H1 (cell line): Measurements from ENCODE around the gene IL36B. TPM values are rescaled to one million over a fixed set of nuclear protein-coding genes. Genes with fewer than 3 reads are reported as not detected.

Experiments used
- CTCF ChIA-PET: fragments of 300-600 bp; sonication (Branson Sonifier 250); formaldehyde crosslinking; loops from one replicate; lab custom pipeline; 2021; ENCODE audit not compliant: partially characterized antibody; lab: Charles Lee
- POLR2A ChIA-PET: fragments of 300-600 bp; sonication (Branson Sonifier 250); formaldehyde crosslinking; loops from one replicate; lab custom pipeline; 2021; ENCODE audit warnings: inconsistent platforms; ENCODE audit not compliant: partially characterized antibody; lab: Charles Lee
- DNase-seq, 2 experiments: peaks; one replicate each; pipeline versions ENCODE4 v3.0.0 to v3.0.0-alpha.2; 2010 to 2022; ENCODE audit warnings: low spot score in 2 of 2, low read depth in 1 of 2, mixed read lengths in 1 of 2
- FAIRE-seq: peaks from 2 replicates; lab custom pipeline; 2011; peaks lifted over from hg19 to GRCh38; lab: Jason Lieb, UNC
- H2AFZ ChIP-seq: 2 replicates; pipeline ENCODE4 v1.8.1; 2012; ENCODE audit warnings: low read length, inconsistent platforms
- H2AK5ac ChIP-seq: 2 replicates; pipeline ENCODE4 v1.6.1; 2013; ENCODE audit warnings: low read depth, low read length
- H2BK120ac ChIP-seq: replicated peaks from 2 replicates; pipeline ENCODE3; 2013; ENCODE audit warnings: low read depth, low read length, inconsistent platforms
- H2BK12ac ChIP-seq: 2 replicates; pipeline ENCODE4 v1.6.1; 2013; ENCODE audit warnings: low read depth, low read length
- H2BK15ac ChIP-seq: 2 replicates; pipeline ENCODE4 v1.6.1; 2013; ENCODE audit warnings: low read length
- H2BK20ac ChIP-seq: 2 replicates; pipeline ENCODE4 v1.6.1; 2013; ENCODE audit warnings: low read length
- H2BK5ac ChIP-seq: 2 replicates; pipeline ENCODE4 v1.6.1; 2013; ENCODE audit warnings: low read depth, low read length
- H3K14ac ChIP-seq: 2 replicates; pipeline ENCODE4 v1.6.1; 2013; ENCODE audit warnings: inconsistent platforms; ENCODE audit not compliant: insufficient read length
- H3K18ac ChIP-seq: 2 replicates; pipeline ENCODE4 v1.6.1; 2013; ENCODE audit warnings: low read length; ENCODE audit errors: extremely low read depth
- H3K23ac ChIP-seq: 2 replicates; pipeline ENCODE4 v1.6.1; 2013; ENCODE audit warnings: inconsistent platforms; ENCODE audit not compliant: insufficient read length
- H3K23me2 ChIP-seq: 2 replicates; pipeline ENCODE4 v1.6.1; 2013; ENCODE audit warnings: low read depth, low read length
- H3K27ac ChIP-seq: 2 replicates; pipeline ENCODE4 v1.6.1; 2011; ENCODE audit warnings: low read depth, low read length, inconsistent platforms
- H3K27me3 ChIP-seq, 4 experiments: replicated peaks in 1 of 4; 1 replicate in 1 of 4; 2 replicates in 3 of 4; pipeline versions ENCODE4 v1.6.1 to v1.8.1; 2011 to 2013; ENCODE audit warnings: low read length in 3 of 4, mild to moderate bottlenecking in 3 of 4, inconsistent platforms in 2 of 4, mixed read lengths in 2 of 4, moderate library complexity in 1 of 4; ENCODE audit not compliant: control insufficient read depth in 3 of 4, insufficient read depth in 3 of 4; ENCODE audit errors: extremely low read depth in 1 of 4
- H3K36me3 ChIP-seq, 4 experiments: 2 replicates each; pipeline versions ENCODE4 v1.6.1 to v1.8.1; 2011 to 2013; ENCODE audit warnings: mild to moderate bottlenecking in 4 of 4, low read length in 3 of 4, moderate library complexity in 2 of 4, control low read depth in 1 of 4, inconsistent platforms in 1 of 4; ENCODE audit not compliant: insufficient read depth in 4 of 4, control insufficient read depth in 2 of 4
- H3K4ac ChIP-seq: replicated peaks from 2 replicates; pipeline ENCODE3; 2013; ENCODE audit warnings: low read length, low read depth, mixed read lengths, inconsistent platforms; ENCODE audit not compliant: insufficient read length
- H3K4me1 ChIP-seq, 4 experiments: replicated peaks in 1 of 4; 1 replicate in 1 of 4; 2 replicates in 3 of 4; pipeline versions ENCODE4 v1.6.1 to v1.8.1; 2011 to 2013; ENCODE audit warnings: low read length in 3 of 4, inconsistent platforms in 2 of 4, mixed read lengths in 1 of 4; ENCODE audit not compliant: insufficient read depth in 4 of 4, control insufficient read depth in 3 of 4
- H3K4me2 ChIP-seq, 2 experiments: 2 replicates each; pipeline versions ENCODE4 v1.6.1 to v1.8.1; 2011 to 2013; ENCODE audit warnings: low read depth in 2 of 2, low read length in 2 of 2, control low read depth in 1 of 2, inconsistent platforms in 1 of 2, mild to moderate bottlenecking in 1 of 2; ENCODE audit not compliant: insufficient read depth in 1 of 2
- H3K4me3 ChIP-seq, 4 experiments: fragments of 200-600, 300-600 bp in 1 of 4; sonication (generic), shearing (Covaris generic), sonication (Bioruptor Twin) in 1 of 4; 2 replicates each; pipeline versions ENCODE4 v1.5.1 to v1.8.1; 2011 to 2016; ENCODE audit warnings: low read length in 4 of 4, low read depth in 3 of 4, control low read depth in 2 of 4, inconsistent platforms in 2 of 4, mild to moderate bottlenecking in 2 of 4, mixed read lengths in 1 of 4, moderate library complexity in 1 of 4; ENCODE audit not compliant: insufficient read depth in 2 of 4; ENCODE audit errors: extremely low read depth in 1 of 4
- H3K56ac ChIP-seq: replicated peaks from 2 replicates; pipeline ENCODE3; 2013; ENCODE audit warnings: low read depth, mild to moderate bottlenecking, mixed read lengths, low read length, inconsistent platforms; ENCODE audit not compliant: insufficient read length
- H3K79me1 ChIP-seq: 2 replicates; pipeline ENCODE4 v1.6.1; 2013; ENCODE audit warnings: low read depth, low read length, control low read depth
- H3K79me2 ChIP-seq, 2 experiments: 2 replicates each; pipeline versions ENCODE4 v1.6.1 to v1.8.1; 2012 to 2013; ENCODE audit warnings: low read length in 2 of 2, mild to moderate bottlenecking in 2 of 2, inconsistent platforms in 1 of 2; ENCODE audit not compliant: insufficient read depth in 2 of 2, control insufficient read depth in 1 of 2
- H3K9ac ChIP-seq, 4 experiments: replicated peaks in 1 of 4; 1 replicate in 1 of 4; 2 replicates in 3 of 4; pipeline versions ENCODE4 v1.6.1 to v1.8.1; 2011 to 2013; ENCODE audit warnings: low read depth in 3 of 4, low read length in 3 of 4, control low read depth in 2 of 4, mild to moderate bottlenecking in 2 of 4, moderate library complexity in 2 of 4, inconsistent platforms in 1 of 4; ENCODE audit errors: extremely low read depth in 1 of 4
- H3K9me3 ChIP-seq, 2 experiments: 2 replicates each; pipeline versions ENCODE4 v1.6.1 to v1.8.1; 2012 to 2013; ENCODE audit warnings: mild to moderate bottlenecking in 2 of 2, moderate library complexity in 2 of 2, control low read depth in 1 of 2, inconsistent platforms in 1 of 2, low read depth in 1 of 2, low read length in 1 of 2, mixed read lengths in 1 of 2; ENCODE audit not compliant: insufficient read depth in 2 of 2
- H4K20me1 ChIP-seq, 2 experiments: replicated peaks in 1 of 2; 2 replicates each; pipeline versions ENCODE3 to v1.8.1; 2011 to 2013; ENCODE audit warnings: inconsistent platforms in 2 of 2, low read length in 2 of 2, mild to moderate bottlenecking in 1 of 2; ENCODE audit not compliant: insufficient read depth in 2 of 2, control insufficient read depth in 1 of 2
- H4K5ac ChIP-seq: 2 replicates; pipeline ENCODE4 v1.6.1; 2013; ENCODE audit warnings: low read length, low read depth, mixed read lengths, inconsistent platforms; ENCODE audit not compliant: insufficient read length
- H4K8ac ChIP-seq: 2 replicates; pipeline ENCODE4 v1.8.0; 2013; ENCODE audit warnings: mild to moderate bottlenecking, moderate library complexity, low read length, inconsistent platforms; ENCODE audit not compliant: insufficient read depth; ENCODE audit errors: extremely low read depth
- H4K91ac ChIP-seq: replicated peaks from 2 replicates; pipeline ENCODE3; 2013; ENCODE audit warnings: low read length, mixed read lengths, inconsistent platforms; ENCODE audit not compliant: insufficient read length
- BRCA1 ChIP-seq: IDR thresholded peaks from 2 replicates; pipeline ENCODE4 v1.6.1; 2012; ENCODE audit warnings: low read depth, low read length, improper control_type of control experiment
- CHD2 ChIP-seq: IDR thresholded peaks from 2 replicates; pipeline ENCODE4 v1.6.1; 2012; ENCODE audit warnings: low read length, improper control_type of control experiment
- CREB1 ChIP-seq: IDR thresholded peaks from 2 replicates; pipeline ENCODE4 v1.6.1; 2012; ENCODE audit warnings: inconsistent platforms
- EGR1 ChIP-seq: IDR thresholded peaks from 2 replicates; pipeline ENCODE4 v1.6.1; 2011; ENCODE audit warnings: low read depth, low read length, borderline replicate concordance
- EZH2 ChIP-seq: fragments of 200-600 bp; sonication (generic); IDR thresholded peaks from 2 replicates; pipeline ENCODE4 v1.7.1; 2012; ENCODE audit warnings: low read depth, mild to moderate bottlenecking, moderate library complexity, low read length, inconsistent platforms; ENCODE audit not compliant: severe bottlenecking
- FOSL1 ChIP-seq: IDR thresholded peaks from 2 replicates; pipeline ENCODE4 v1.6.1; 2011; ENCODE audit warnings: mild to moderate bottlenecking, low read depth, low read length, moderate library complexity; ENCODE audit not compliant: insufficient read depth
- HDAC6 ChIP-seq: IDR thresholded peaks from one replicate; pipeline ENCODE4 v1.7.1; 2012; ENCODE audit warnings: low read depth, mild to moderate bottlenecking, inconsistent platforms, low read length, moderate library complexity
- KDM1A ChIP-seq: fragments of 200-600, 300-600 bp; sonication (generic); IDR thresholded peaks from 2 replicates; pipeline ENCODE4 v1.7.1; 2016; ENCODE audit warnings: mild to moderate bottlenecking, low read length, borderline replicate concordance
- MAX ChIP-seq: IDR thresholded peaks from 2 replicates; pipeline ENCODE4 v1.6.1; 2012; ENCODE audit warnings: inconsistent platforms
- NANOG ChIP-seq: IDR thresholded peaks from 2 replicates; pipeline ENCODE4 v1.6.1; 2011; ENCODE audit warnings: low read length, low read depth, mild to moderate bottlenecking, inconsistent platforms; ENCODE audit not compliant: insufficient read depth, poor library complexity, severe bottlenecking
- WGBS, 2 experiments: shearing (Covaris generic) in 1 of 2; methylation state at CpG; one replicate each; pipeline versions ENCODE4 v1.1.6 to v1.1.7; 2013 to 2015; ENCODE audit warnings: low lambda C conversion rate in 2 of 2, mixed read lengths in 2 of 2, inconsistent platforms in 1 of 2, low coverage in 1 of 2, missing lambda C conversion rate in 1 of 2; ENCODE audit not compliant: insufficient replicate concordance in 2 of 2, insufficient coverage in 1 of 2, insufficient read length in 1 of 2; ENCODE audit errors: extremely low coverage in 1 of 2, missing lambda C conversion rate in 1 of 2; 5-methylcytosine and 5-hydroxymethylcytosine counted together
- polyA plus RNA-seq, 7 experiments: library from polyadenylated mRNA; depleted of rRNA in 3 of 7; stranded (reverse) in 5 of 7; unstranded in 2 of 7; fragments of >200 nt in 5 of 7; fragments of 200-250 nt in 2 of 7; gene quantifications; 1 replicate in 5 of 7; 2 replicates in 1 of 7; 4 replicates in 1 of 7; pipeline versions ENCODE4 v1.2.1 to v1.2.3, GENCODE V29; 2011 to 2013; ENCODE audit warnings: missing spikeins in 2 of 7, mixed read lengths in 2 of 7
- total RNA-seq: library from RNA; stranded (reverse); fragmentation: NEBNext Ultra II Directional; extraction: Animal tissue kit (Norgen Biotek cat#: 25700); gene quantifications from 2 replicates; pipeline ENCODE4 v1.2.1, GENCODE V29; 2021

The IL36B gene
- total and polyA plus RNA-seq, 2 of the 8 experiments (the other 6 are each of a cell fraction or from before 2014, with no cell fraction given): not detected

DNA sequence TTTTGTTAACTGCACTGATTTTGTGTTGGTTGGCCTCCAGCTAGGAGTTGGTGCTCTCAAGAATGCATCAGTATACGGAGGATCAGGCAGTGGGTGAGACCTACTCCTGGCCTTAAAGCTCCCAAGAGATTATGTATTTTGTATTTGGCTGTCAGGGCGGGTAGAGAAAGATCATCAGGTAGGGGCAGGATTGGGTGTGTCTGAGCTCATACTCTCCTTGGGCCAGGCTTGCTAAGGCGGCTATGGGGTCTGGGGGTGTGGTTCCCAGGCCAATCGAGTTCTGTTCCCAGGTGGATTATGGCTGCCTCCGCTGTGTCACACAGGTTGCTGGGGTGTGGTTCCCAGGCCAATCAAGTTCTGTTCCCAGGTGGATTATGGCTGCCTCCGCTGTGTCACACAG lies 45.9 kb upstream of the IL36B start:
- POLR2A ChIA-PET: no interaction called here

More for the DNA sequence above, 45.9 kb upstream of the IL36B start:
- no peaks in the 10 kb centered on the region for H3K36me3 ChIP-seq
- no peaks in the 10 kb centered on the region for H3K79me1 ChIP-seq
- H2BK120ac ChIP-seq: no peak overlapping the region
- no peaks in the 10 kb centered on the region for H3K27me3 ChIP-seq
- FAIRE-seq (no peak), DNase-seq (no peak)
- H3K27ac ChIP-seq: no peak overlapping the region
- H3K56ac ChIP-seq: no peak overlapping the region
- H3K14ac ChIP-seq: no peak overlapping the region
- H4K5ac ChIP-seq: no peak overlapping the region
- H3K4me1 ChIP-seq: no peaks in the 10 kb centered on the region
- CTCF ChIA-PET: interaction anchor here (0.5 to 1.7 kb wide), 5 partner anchors 14 to 100 kb away, joined by 3 to 7 read pairs (median 3); no protein-coding TSS in a partner anchor
- no peak overlapping the region for H2AK5ac ChIP-seq
- no peak overlapping the region for H3K4ac ChIP-seq
- no peak overlapping the region for H3K4me3 ChIP-seq
- no peak overlapping the region for H3K4me2 ChIP-seq
- H3K9me3 ChIP-seq: peaks cover 0 to 3% of the 10 kb centered on the region in 2 experiments; a peak in 1 of 4 replicates
- no peaks in the 10 kb centered on the region for H3K79me2 ChIP-seq
- no peak overlapping the region for H2AFZ ChIP-seq
- H3K23ac ChIP-seq: no peak overlapping the region
- H4K91ac ChIP-seq: no peak overlapping the region
- H2BK5ac ChIP-seq: no peak overlapping the region
- H2BK15ac ChIP-seq: no peak overlapping the region
- no peaks in the 10 kb centered on the region for H3K23me2 ChIP-seq
- TF ChIP-seq CREB1 (no peak), EGR1 (no peak), EZH2 (no peak), HDAC6 (no peak), FOSL1 (no peak), NANOG (no peak), CHD2 (no peak), BRCA1 (no peak), KDM1A (no peak), MAX (no peak)
- H2BK20ac ChIP-seq: no peak overlapping the region
- H4K20me1 ChIP-seq: no peaks in the 10 kb centered on the region
- H3K18ac ChIP-seq: no peak overlapping the region
- no peak overlapping the region for H2BK12ac ChIP-seq
- H3K9ac ChIP-seq: no peak overlapping the region
- no peak overlapping the region for H4K8ac ChIP-seq
- WGBS, 2 experiments: 87% methylated on average over 6 of the region's 6 CpGs; no CpG with 5 or more reads in 1 of the 2 experiments
